CD1c-positive myeloid dendritic cell (primary cell): ENCODE measurements around the gene ATP4B.

ENCODE experiments used
- DNase-seq: peaks from one replicate; pipeline ENCODE4 v3.0.0-alpha.2; 2016; ENCODE audit errors: extremely low spot score

ATP4B gene

GRCh38 chr13:113656831-113657671 is 947 bp downstream of the ATP4B start:
- DNase-seq = no peak

- DNase-seq = no peak
Measured at GRCh38 chr13:113656003-113656588, 1.9 kb downstream of the ATP4B start.

GRCh38 chr13:113655346-113656002 is 2.5 kb downstream of the ATP4B start:
- DNase-seq = no peak

- no peak for DNase-seq
Measured at GRCh38 chr13:113654591-113655345, 3.2 kb downstream of the ATP4B start.

- no peak for DNase-seq
Measured at GRCh38 chr13:113654175-113654560, 3.8 kb downstream of the ATP4B start.

- no peak for DNase-seq
Measured at GRCh38 chr13:113653264-113654174, 4.5 kb downstream of the ATP4B start.

- no peak for DNase-seq
Measured at GRCh38 chr13:113652404-113653263, 5.4 kb downstream of the ATP4B start.

- DNase-seq = no peak
Measured at GRCh38 chr13:113651511-113652403, 6.2 kb downstream of the ATP4B start.

GRCh38 chr13:113650731-113651148 is 7.3 kb downstream of the ATP4B start:
- DNase-seq = no peak

- DNase-seq = no peak
Measured at GRCh38 chr13:113650275-113650674, 7.7 kb downstream of the ATP4B start.

GRCh38 chr13:113649212-113649611 is 8.8 kb downstream of the ATP4B start:
- no peak for DNase-seq

GRCh38 chr13:113648216-113648610 is 9.8 kb downstream of the ATP4B start:
- DNase-seq = no peak

GRCh38 chr13:113647351-113648215 is 10.4 kb downstream of the ATP4B start:
- peak; percentile 28 for DNase-seq

- no peak for DNase-seq
Measured at GRCh38 chr13:113646921-113647340, 11.1 kb downstream of the ATP4B start.

GRCh38 chr13:113646376-113646775 is 11.6 kb downstream of the ATP4B start:
- DNase-seq = no peak

GRCh38 chr13:113645329-113645728 is 12.7 kb downstream of the ATP4B start:
- DNase-seq = no peak

- DNase-seq = no peak
Measured at GRCh38 chr13:113644800-113645199, 13.2 kb downstream of the ATP4B start.

GRCh38 chr13:113643593-113643992 is 14.4 kb downstream of the ATP4B start:
- DNase-seq = no peak
